WTC11 (cell line): ENCODE measurements around the gene GABRR2. TPM values are rescaled to one million over a fixed set of nuclear protein-coding genes. Genes with fewer than 3 reads are reported as not detected.

Experiments used
- ATAC-seq: fragments of 200-7000 bp; cut with Tn5 transposase; 2 replicates; pipeline ENCODE4 v1.10.0; 2021; ENCODE audit warnings: mild to moderate bottlenecking, moderate library complexity
- CTCF ChIA-PET: fragments of 300-600 bp; sonication (Branson Sonifier 250); formaldehyde crosslinking; loops from one replicate; lab custom pipeline; 2021; ENCODE audit warnings: antibody characterized with exemption; lab: Charles Lee
- POLR2A ChIA-PET: fragments of 350-600 bp; sonication (Branson Sonifier 250); formaldehyde crosslinking; loops from one replicate; lab custom pipeline; 2021; ENCODE audit warnings: antibody characterized with exemption; lab: Charles Lee
- DNase-seq: peaks from one replicate; pipeline ENCODE4 v3.0.0; 2021; ENCODE audit warnings: low spot score
- H3K27ac Mint-ChIP-seq: 2 replicates; pipeline ENCODE4 v1.8.0; 2021; ENCODE audit warnings: mixed read lengths
- H3K27me3 Mint-ChIP-seq: 2 replicates; pipeline ENCODE4 v1.8.0; 2021; ENCODE audit warnings: low read depth, mild to moderate bottlenecking, moderate library complexity, mixed read lengths
- H3K36me3 Mint-ChIP-seq: 2 replicates; pipeline ENCODE4 v1.8.0; 2021; ENCODE audit warnings: mixed read lengths
- H3K4me1 Mint-ChIP-seq: 2 replicates; pipeline ENCODE4 v1.8.0; 2022; ENCODE audit warnings: mixed read lengths
- H3K4me3 Mint-ChIP-seq: 2 replicates; pipeline ENCODE4 v1.8.0; 2021; ENCODE audit warnings: mild to moderate bottlenecking, moderate library complexity, mixed read lengths
- H3K9me3 Mint-ChIP-seq: 2 replicates; pipeline ENCODE4 v1.8.0; 2021; ENCODE audit warnings: mixed read lengths
- CBFB ChIP-seq: sonication (generic); formaldehyde crosslinking; IDR thresholded peaks from 2 replicates; pipeline ENCODE4 v1.8.1; 2022; ENCODE audit warnings: mild to moderate bottlenecking, low read depth, missing genetic modification reagents
- CREB1 ChIP-seq: sonication (generic); formaldehyde crosslinking; IDR thresholded peaks from 2 replicates; pipeline ENCODE4 v1.8.0; 2023; ENCODE audit warnings: mild to moderate bottlenecking, missing genetic modification reagents
- GTF2I ChIP-seq: fragments of 250-450 bp; sonication (Bioruptor Pico); conservative IDR thresholded peaks from 2 replicates; pipeline ENCODE4 v1.4.0; 2021; ENCODE audit warnings: mild to moderate bottlenecking
- IRF2 ChIP-seq: sonication (generic); formaldehyde crosslinking; IDR thresholded peaks from 2 replicates; pipeline ENCODE4 v1.8.0; 2022; ENCODE audit warnings: low read depth, missing genetic modification reagents, borderline replicate concordance
- NR1H2 ChIP-seq: sonication (generic); formaldehyde crosslinking; IDR thresholded peaks from 2 replicates; pipeline ENCODE4 v1.9.0; 2021; ENCODE audit warnings: mild to moderate bottlenecking, moderate library complexity, missing genetic modification reagents
- NR2C2 ChIP-seq: sonication (generic); formaldehyde crosslinking; IDR thresholded peaks from 2 replicates; pipeline ENCODE4 v1.8.0; 2022; ENCODE audit warnings: mild to moderate bottlenecking, missing genetic modification reagents
- OVOL2 ChIP-seq: fragments of 250-450 bp; sonication (Bioruptor Pico); IDR thresholded peaks from 2 replicates; pipeline ENCODE4 v1.9.0; 2021; ENCODE audit warnings: mild to moderate bottlenecking, borderline replicate concordance
- RELA ChIP-seq: sonication (generic); formaldehyde crosslinking; IDR thresholded peaks from 2 replicates; pipeline ENCODE4 v1.8.1; 2022; ENCODE audit warnings: missing genetic modification reagents, mild to moderate bottlenecking, borderline replicate concordance
- SMAD4 ChIP-seq: sonication (generic); formaldehyde crosslinking; IDR thresholded peaks from 2 replicates; pipeline ENCODE4 v1.8.0; 2022; ENCODE audit warnings: mild to moderate bottlenecking, missing genetic modification reagents
- SP1 ChIP-seq: sonication (generic); formaldehyde crosslinking; conservative IDR thresholded peaks from 2 replicates; pipeline ENCODE4 v1.8.1; 2022; ENCODE audit warnings: missing genetic modification reagents
- TP53 ChIP-seq: sonication (generic); formaldehyde crosslinking; IDR thresholded peaks from 2 replicates; pipeline ENCODE4 v1.8.1; 2023; ENCODE audit warnings: mild to moderate bottlenecking, missing genetic modification reagents
- ZNF121 ChIP-seq: sonication (generic); formaldehyde crosslinking; IDR thresholded peaks from 2 replicates; pipeline ENCODE4 v1.8.0; 2023; ENCODE audit warnings: missing genetic modification reagents
- ZNF263 ChIP-seq: sonication (generic); formaldehyde crosslinking; IDR thresholded peaks from 2 replicates; pipeline ENCODE4 v1.8.1; 2022; ENCODE audit warnings: low read depth, mild to moderate bottlenecking, moderate library complexity, missing genetic modification reagents
- ZNF317 ChIP-seq: sonication (generic); formaldehyde crosslinking; IDR thresholded peaks from 2 replicates; pipeline ENCODE4 v1.8.1; 2023; ENCODE audit warnings: low read depth, mild to moderate bottlenecking, moderate library complexity, missing genetic modification reagents, borderline replicate concordance
- ZNF396 ChIP-seq: fragments of 250-450 bp; sonication (Bioruptor Pico); IDR thresholded peaks from 2 replicates; pipeline ENCODE4 v1.8.0; 2021; ENCODE audit warnings: mild to moderate bottlenecking, moderate library complexity, borderline replicate concordance
- ZNF671 ChIP-seq: fragments of 250-450 bp; sonication (Bioruptor Pico); IDR thresholded peaks from 2 replicates; pipeline ENCODE4 v1.8.0; 2021; ENCODE audit warnings: mild to moderate bottlenecking
- total RNA-seq: library from RNA; stranded (reverse); gene quantifications from 3 replicates; pipeline ENCODE4 v1.2.3, GENCODE V29; 2021
- TF ChIP-seq, protein P1 (sequence below): sonication (generic); formaldehyde crosslinking; IDR thresholded peaks from 2 replicates; pipeline ENCODE4 v1.8.1; 2022; ENCODE audit warnings: missing genetic modification reagents, borderline replicate concordance
- TF ChIP-seq, protein P2 (sequence below): sonication (generic); formaldehyde crosslinking; conservative IDR thresholded peaks from 2 replicates; pipeline ENCODE4 v1.8.1; 2022; ENCODE audit warnings: mild to moderate bottlenecking, missing genetic modification reagents
- TF ChIP-seq, protein P3 (sequence below): sonication (generic); formaldehyde crosslinking; IDR thresholded peaks from 2 replicates; pipeline ENCODE4 v1.8.0; 2023; ENCODE audit warnings: mild to moderate bottlenecking, missing genetic modification reagents
- TF ChIP-seq, protein P4 (sequence below): sonication (generic); formaldehyde crosslinking; IDR thresholded peaks from 2 replicates; pipeline ENCODE4 v1.8.1; 2022; ENCODE audit warnings: mild to moderate bottlenecking, moderate library complexity, missing genetic modification reagents
- TF ChIP-seq, protein P5 (sequence below): sonication (generic); formaldehyde crosslinking; IDR thresholded peaks from 2 replicates; pipeline ENCODE4 v1.8.1; 2023; ENCODE audit warnings: mild to moderate bottlenecking, missing genetic modification reagents, moderate library complexity
- TF ChIP-seq, protein P6 (sequence below): fragments of 250-450 bp; sonication (Bioruptor Pico); IDR thresholded peaks from 2 replicates; pipeline ENCODE4 v1.9.0; 2021; ENCODE audit warnings: mild to moderate bottlenecking

Gene GABRR2
- total RNA-seq, 1 experiment from 2014 or later, result not detected

DNA sequence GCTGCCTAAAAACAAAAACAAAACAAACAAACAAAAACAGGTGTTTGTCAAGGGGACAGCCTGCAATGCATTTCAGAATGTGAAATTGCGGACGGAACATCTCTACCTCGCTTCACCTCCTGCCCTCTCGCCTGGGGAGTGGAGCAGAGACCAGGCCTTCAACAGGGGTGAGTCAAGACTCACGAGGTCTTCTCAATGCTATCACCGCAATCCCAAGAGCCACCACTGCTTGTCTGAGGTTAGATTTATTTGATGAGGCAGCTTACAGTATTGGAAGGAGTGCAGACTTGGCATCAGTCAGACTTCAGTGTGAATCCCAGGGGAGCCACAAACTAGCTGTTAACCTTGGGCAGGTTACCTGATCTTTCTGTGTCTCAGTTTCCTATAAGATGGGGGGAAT is 105.6 kb downstream of the GABRR2 start:
- POLR2A ChIA-PET, result no interaction called here
- H3K4me1 Mint-ChIP-seq, result peaks cover 41% of the 10 kb centered on the region
- no peak for DNase-seq
- ATAC-seq, result no peak
- no peaks in the 10 kb centered on the region for H3K36me3 Mint-ChIP-seq
- TF ChIP-seq NR1H2 (CRISPR knock-in tag), result no peak
- no peak for TF ChIP-seq GTF2I
- TF ChIP-seq, protein P1, sequence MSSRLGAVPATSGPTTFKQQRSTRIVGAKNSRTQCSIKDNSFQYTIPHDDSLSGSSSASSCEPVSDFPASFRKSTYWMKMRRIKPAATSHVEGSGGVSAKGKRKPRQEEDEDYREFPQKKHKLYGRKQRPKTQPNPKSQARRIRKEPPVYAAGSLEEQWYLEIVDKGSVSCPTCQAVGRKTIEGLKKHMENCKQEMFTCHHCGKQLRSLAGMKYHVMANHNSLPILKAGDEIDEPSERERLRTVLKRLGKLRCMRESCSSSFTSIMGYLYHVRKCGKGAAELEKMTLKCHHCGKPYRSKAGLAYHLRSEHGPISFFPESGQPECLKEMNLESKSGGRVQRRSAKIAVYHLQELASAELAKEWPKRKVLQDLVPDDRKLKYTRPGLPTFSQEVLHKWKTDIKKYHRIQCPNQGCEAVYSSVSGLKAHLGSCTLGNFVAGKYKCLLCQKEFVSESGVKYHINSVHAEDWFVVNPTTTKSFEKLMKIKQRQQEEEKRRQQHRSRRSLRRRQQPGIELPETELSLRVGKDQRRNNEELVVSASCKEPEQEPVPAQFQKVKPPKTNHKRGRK (CRISPR knock-in tag), result no peak
- TF ChIP-seq, protein P2, sequence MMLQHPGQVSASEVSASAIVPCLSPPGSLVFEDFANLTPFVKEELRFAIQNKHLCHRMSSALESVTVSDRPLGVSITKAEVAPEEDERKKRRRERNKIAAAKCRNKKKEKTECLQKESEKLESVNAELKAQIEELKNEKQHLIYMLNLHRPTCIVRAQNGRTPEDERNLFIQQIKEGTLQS (CRISPR knock-in tag), result no peak
- TF ChIP-seq CREB1, result no peak
- TF ChIP-seq ZNF671 (CRISPR knock-in tag), result no peak
- no peak for TF ChIP-seq ZNF263 (CRISPR knock-in tag)
- TF ChIP-seq CBFB (CRISPR knock-in tag), result no peak
- no peak overlapping the region for H3K4me3 Mint-ChIP-seq
- CTCF ChIA-PET, result interaction anchor here (0.6 kb wide), 1 partner anchor 163 kb away, joined by 3 read pairs; no protein-coding TSS in a partner anchor
- no peaks in the 10 kb centered on the region for H3K9me3 Mint-ChIP-seq
- H3K27ac Mint-ChIP-seq, result no peak overlapping the region
- peaks cover 10% of the 10 kb centered on the region; the same call in 1 of the 2 replicates for H3K27me3 Mint-ChIP-seq

DNA sequence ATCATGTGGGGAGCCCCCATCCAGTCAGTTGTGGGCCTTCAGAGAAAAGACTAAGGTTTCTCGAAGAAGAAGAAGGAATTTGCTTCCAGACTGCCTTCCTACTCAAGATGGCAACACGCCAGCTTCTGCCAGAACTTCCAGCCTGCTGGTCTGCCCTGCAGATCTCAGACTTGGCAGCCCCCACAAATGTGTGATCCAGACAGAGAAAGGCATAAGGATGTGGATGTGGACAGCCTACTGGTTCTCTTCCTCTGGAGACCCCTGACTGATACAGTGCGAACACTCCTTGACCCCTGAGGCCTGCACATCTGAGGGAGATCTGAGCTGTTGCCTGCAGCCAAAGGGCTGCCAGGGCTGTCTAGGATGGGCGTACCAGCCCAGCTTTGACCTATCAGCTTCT is 106.5 kb downstream of the GABRR2 start:
- peaks cover 10% of the 10 kb centered on the region for H3K27me3 Mint-ChIP-seq
- ChIA-PET CTCF (no interaction called here), POLR2A (no interaction called here)
- ATAC-seq (no peak), DNase-seq (no peak)
- H3K4me1 Mint-ChIP-seq, result peaks cover 40% of the 10 kb centered on the region
- H3K27ac Mint-ChIP-seq, result no peak overlapping the region
- no peaks in the 10 kb centered on the region for H3K36me3 Mint-ChIP-seq
- no peak overlapping the region for H3K4me3 Mint-ChIP-seq
- H3K9me3 Mint-ChIP-seq, result no peaks in the 10 kb centered on the region
- TF ChIP-seq, protein P3, sequence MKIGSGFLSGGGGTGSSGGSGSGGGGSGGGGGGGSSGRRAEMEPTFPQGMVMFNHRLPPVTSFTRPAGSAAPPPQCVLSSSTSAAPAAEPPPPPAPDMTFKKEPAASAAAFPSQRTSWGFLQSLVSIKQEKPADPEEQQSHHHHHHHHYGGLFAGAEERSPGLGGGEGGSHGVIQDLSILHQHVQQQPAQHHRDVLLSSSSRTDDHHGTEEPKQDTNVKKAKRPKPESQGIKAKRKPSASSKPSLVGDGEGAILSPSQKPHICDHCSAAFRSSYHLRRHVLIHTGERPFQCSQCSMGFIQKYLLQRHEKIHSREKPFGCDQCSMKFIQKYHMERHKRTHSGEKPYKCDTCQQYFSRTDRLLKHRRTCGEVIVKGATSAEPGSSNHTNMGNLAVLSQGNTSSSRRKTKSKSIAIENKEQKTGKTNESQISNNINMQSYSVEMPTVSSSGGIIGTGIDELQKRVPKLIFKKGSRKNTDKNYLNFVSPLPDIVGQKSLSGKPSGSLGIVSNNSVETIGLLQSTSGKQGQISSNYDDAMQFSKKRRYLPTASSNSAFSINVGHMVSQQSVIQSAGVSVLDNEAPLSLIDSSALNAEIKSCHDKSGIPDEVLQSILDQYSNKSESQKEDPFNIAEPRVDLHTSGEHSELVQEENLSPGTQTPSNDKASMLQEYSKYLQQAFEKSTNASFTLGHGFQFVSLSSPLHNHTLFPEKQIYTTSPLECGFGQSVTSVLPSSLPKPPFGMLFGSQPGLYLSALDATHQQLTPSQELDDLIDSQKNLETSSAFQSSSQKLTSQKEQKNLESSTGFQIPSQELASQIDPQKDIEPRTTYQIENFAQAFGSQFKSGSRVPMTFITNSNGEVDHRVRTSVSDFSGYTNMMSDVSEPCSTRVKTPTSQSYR, result no peak
- TF ChIP-seq OVOL2 (CRISPR knock-in tag) (no peak), ZNF121 (CRISPR knock-in tag) (no peak), TP53 (no peak), SMAD4 (no peak), NR2C2 (CRISPR knock-in tag) (no peak), CREB1 (no peak), ZNF396 (CRISPR knock-in tag) (no peak), RELA (CRISPR knock-in tag) (no peak), IRF2 (CRISPR knock-in tag) (no peak), ZNF317 (CRISPR knock-in tag) (no peak), GTF2I (no peak), SP1 (CRISPR knock-in tag) (no peak), ZNF263 (CRISPR knock-in tag) (no peak)
- TF ChIP-seq, protein P4, sequence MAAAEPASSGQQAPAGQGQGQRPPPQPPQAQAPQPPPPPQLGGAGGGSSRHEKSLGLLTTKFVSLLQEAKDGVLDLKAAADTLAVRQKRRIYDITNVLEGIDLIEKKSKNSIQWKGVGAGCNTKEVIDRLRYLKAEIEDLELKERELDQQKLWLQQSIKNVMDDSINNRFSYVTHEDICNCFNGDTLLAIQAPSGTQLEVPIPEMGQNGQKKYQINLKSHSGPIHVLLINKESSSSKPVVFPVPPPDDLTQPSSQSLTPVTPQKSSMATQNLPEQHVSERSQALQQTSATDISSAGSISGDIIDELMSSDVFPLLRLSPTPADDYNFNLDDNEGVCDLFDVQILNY (CRISPR knock-in tag), result no peak
- TF ChIP-seq, protein P5, sequence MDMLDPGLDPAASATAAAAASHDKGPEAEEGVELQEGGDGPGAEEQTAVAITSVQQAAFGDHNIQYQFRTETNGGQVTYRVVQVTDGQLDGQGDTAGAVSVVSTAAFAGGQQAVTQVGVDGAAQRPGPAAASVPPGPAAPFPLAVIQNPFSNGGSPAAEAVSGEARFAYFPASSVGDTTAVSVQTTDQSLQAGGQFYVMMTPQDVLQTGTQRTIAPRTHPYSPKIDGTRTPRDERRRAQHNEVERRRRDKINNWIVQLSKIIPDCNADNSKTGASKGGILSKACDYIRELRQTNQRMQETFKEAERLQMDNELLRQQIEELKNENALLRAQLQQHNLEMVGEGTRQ, result no peak
- TF ChIP-seq, protein P6, sequence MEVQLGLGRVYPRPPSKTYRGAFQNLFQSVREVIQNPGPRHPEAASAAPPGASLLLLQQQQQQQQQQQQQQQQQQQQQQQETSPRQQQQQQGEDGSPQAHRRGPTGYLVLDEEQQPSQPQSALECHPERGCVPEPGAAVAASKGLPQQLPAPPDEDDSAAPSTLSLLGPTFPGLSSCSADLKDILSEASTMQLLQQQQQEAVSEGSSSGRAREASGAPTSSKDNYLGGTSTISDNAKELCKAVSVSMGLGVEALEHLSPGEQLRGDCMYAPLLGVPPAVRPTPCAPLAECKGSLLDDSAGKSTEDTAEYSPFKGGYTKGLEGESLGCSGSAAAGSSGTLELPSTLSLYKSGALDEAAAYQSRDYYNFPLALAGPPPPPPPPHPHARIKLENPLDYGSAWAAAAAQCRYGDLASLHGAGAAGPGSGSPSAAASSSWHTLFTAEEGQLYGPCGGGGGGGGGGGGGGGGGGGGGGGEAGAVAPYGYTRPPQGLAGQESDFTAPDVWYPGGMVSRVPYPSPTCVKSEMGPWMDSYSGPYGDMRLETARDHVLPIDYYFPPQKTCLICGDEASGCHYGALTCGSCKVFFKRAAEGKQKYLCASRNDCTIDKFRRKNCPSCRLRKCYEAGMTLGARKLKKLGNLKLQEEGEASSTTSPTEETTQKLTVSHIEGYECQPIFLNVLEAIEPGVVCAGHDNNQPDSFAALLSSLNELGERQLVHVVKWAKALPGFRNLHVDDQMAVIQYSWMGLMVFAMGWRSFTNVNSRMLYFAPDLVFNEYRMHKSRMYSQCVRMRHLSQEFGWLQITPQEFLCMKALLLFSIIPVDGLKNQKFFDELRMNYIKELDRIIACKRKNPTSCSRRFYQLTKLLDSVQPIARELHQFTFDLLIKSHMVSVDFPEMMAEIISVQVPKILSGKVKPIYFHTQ (CRISPR knock-in tag), result no peak
